Calu3 (cell line): ENCODE measurements around the gene CCN2. TPM values are rescaled to one million over a fixed set of nuclear protein-coding genes. Genes with fewer than 3 reads are reported as not detected.

ENCODE experiments used
- BruUV-seq: library from RNA; stranded (reverse); fragments of 400-500 nt; replicated peaks from 2 replicates; lab custom pipeline; 2021; lab: Mats Ljungman, UMichigan
- CTCF ChIA-PET: fragments of 300-600 bp; sonication (Branson Sonifier 250); formaldehyde crosslinking; loops from one replicate; lab custom pipeline; 2022; ENCODE audit warnings: antibody characterized with exemption; lab: Charles Lee
- DNase-seq: peaks from one replicate; pipeline ENCODE4 v3.0.0; 2022
- H3K27ac Mint-ChIP-seq: one replicate; pipeline ENCODE4 v1.8.0; 2022; ENCODE audit warnings: mixed read lengths; ENCODE audit not compliant: unreplicated experiment
- H3K27me3 Mint-ChIP-seq: one replicate; pipeline ENCODE4 v1.8.0; 2022; ENCODE audit warnings: mixed read lengths; ENCODE audit not compliant: unreplicated experiment
- H3K36me3 Mint-ChIP-seq: one replicate; pipeline ENCODE4 v1.8.0; 2022; ENCODE audit warnings: mild to moderate bottlenecking, moderate library complexity, mixed read lengths; ENCODE audit not compliant: insufficient read depth, unreplicated experiment
- H3K4me1 Mint-ChIP-seq: one replicate; pipeline ENCODE4 v1.8.0; 2022; ENCODE audit warnings: mild to moderate bottlenecking, low read depth, mixed read lengths; ENCODE audit not compliant: unreplicated experiment
- H3K4me3 Mint-ChIP-seq: one replicate; pipeline ENCODE4 v1.8.0; 2022; ENCODE audit warnings: mild to moderate bottlenecking, low read depth, moderate library complexity, mixed read lengths; ENCODE audit not compliant: unreplicated experiment
- H3K9me3 Mint-ChIP-seq: one replicate; pipeline ENCODE4 v1.8.0; 2022; ENCODE audit warnings: low read depth, mixed read lengths; ENCODE audit not compliant: unreplicated experiment
- intact Hi-C: fragments of 100-400 bp; cut with micrococcal nuclease; formaldehyde crosslinking; loops from one replicate; pipeline ENCODE4 v1.10.0; 2022; ENCODE audit not compliant: unreplicated experiment
- total RNA-seq: library from RNA; stranded (reverse); gene quantifications from 2 replicates; pipeline ENCODE4 v1.2.3, GENCODE V29; 2022
- TF ChIP-seq, protein P1 (sequence below): fragments of 200-600 bp; IDR thresholded peaks from one replicate; pipeline ENCODE4 v1.8.0; 2022; ENCODE audit warnings: antibody characterized with exemption; ENCODE audit not compliant: unreplicated experiment

The CCN2 gene
- total RNA-seq, 1 experiment from 2014 or later = 373 TPM

DNA sequence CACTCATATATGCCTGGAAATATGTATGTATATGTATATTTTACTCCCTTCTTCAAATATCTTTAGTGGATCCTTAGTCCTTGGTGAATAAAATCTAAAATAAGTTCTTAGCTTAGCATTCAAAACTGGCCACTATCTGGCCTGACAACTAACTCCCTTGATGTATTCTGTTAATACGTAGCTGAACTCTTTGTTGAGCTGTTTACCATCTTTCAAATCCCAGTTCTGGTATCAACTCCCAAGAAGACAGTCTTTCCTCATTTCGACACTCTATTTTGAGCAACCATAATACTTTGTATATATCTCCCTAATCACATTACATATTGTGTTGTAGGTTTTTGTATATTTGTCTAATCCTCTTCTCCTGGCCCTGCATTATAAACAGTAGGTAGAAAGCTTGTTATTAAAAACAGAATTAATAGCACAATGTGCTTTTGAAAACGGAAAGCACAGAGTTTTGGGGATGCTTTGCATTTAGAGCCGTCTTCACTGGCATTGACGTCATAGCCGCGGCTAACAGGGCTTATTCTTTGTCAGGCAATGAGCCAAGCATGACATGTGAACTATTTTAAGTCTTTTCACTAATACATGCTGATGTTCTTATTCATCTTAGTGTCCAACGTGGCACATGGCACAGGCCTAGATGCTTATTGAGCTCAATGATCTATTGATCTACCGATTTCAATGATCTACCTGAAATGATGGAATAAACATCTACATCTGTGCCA lies 47.2 kb upstream of the CCN2 start:
- no peaks in the 10 kb centered on the region for H3K27me3 Mint-ChIP-seq
- intact Hi-C loops = no loop called here
- no TSS peak for BruUV-seq
- H3K4me1 Mint-ChIP-seq = peaks cover 13% of the 10 kb centered on the region
- H3K36me3 Mint-ChIP-seq = no peaks in the 10 kb centered on the region
- no peak overlapping the region for H3K27ac Mint-ChIP-seq
- no peak overlapping the region for H3K4me3 Mint-ChIP-seq
- TF ChIP-seq, protein P1, sequence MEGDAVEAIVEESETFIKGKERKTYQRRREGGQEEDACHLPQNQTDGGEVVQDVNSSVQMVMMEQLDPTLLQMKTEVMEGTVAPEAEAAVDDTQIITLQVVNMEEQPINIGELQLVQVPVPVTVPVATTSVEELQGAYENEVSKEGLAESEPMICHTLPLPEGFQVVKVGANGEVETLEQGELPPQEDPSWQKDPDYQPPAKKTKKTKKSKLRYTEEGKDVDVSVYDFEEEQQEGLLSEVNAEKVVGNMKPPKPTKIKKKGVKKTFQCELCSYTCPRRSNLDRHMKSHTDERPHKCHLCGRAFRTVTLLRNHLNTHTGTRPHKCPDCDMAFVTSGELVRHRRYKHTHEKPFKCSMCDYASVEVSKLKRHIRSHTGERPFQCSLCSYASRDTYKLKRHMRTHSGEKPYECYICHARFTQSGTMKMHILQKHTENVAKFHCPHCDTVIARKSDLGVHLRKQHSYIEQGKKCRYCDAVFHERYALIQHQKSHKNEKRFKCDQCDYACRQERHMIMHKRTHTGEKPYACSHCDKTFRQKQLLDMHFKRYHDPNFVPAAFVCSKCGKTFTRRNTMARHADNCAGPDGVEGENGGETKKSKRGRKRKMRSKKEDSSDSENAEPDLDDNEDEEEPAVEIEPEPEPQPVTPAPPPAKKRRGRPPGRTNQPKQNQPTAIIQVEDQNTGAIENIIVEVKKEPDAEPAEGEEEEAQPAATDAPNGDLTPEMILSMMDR = no peak
- no peak for DNase-seq
- H3K9me3 Mint-ChIP-seq = peaks cover 2% of the 10 kb centered on the region
- CTCF ChIA-PET = interaction anchor here (1.5 kb wide), 1 partner anchor 9 kb away, joined by 4 read pairs; no protein-coding TSS in a partner anchor

DNA sequence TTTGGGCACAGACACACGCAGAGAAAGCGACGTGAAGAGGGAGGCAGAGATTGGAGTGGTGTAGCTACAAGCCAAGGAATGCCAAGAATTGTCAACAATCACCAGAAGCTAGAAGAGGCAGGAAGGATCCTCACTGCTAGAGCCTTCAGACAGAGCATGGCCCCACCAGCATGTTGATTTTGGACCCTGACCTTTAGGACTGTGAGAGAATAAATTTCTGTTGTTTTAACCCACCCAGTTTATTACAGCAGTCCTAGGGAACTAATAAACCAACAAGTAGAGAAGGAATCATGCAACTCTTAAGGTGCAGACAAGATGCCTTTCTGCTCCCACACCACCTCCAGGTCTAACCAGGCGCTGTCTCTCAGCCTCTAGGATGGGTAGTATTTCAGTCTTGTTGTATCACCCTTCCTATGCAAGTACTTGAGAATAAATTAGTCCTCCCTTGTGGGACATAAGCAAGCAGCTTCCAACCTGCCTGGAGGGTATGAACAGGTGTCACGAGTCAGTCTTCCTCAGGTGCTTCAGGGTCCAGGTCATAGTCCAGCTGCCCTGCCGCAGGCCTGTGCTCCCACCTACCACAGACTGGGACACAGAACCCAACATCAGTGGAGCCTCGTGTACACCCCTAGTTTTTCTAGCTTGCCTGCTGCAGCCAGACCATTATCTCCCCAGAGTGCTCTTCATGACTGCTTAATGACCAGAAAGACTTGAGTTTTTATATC lies 46.4 kb upstream of the CCN2 start:
- Mint-ChIP-seq H3K27ac (no peak overlapping the region), H3K4me1 (peaks cover 13% of the 10 kb centered on the region), H3K9me3 (peaks cover 2% of the 10 kb centered on the region), H3K4me3 (no peak overlapping the region), H3K27me3 (no peaks in the 10 kb centered on the region), H3K36me3 (no peaks in the 10 kb centered on the region)
- no TSS peak for BruUV-seq
- TF ChIP-seq, protein P1 = no peak
- DNase-seq = no peak
- CTCF ChIA-PET = interaction anchor here (1.5 kb wide), 1 partner anchor 10 kb away, joined by 4 read pairs; no protein-coding TSS in a partner anchor
- intact Hi-C loops = no loop called here

GRCh38 chr6:131995917-131996316 lies 44.7 kb upstream of the CCN2 start:
- H3K36me3 Mint-ChIP-seq = no peaks in the 10 kb centered on the region
- H3K27ac Mint-ChIP-seq = no peak overlapping the region
- TF ChIP-seq, protein P1 = no peak
- no peak overlapping the region for H3K4me3 Mint-ChIP-seq
- intact Hi-C loops = no loop called here
- no peaks in the 10 kb centered on the region for H3K27me3 Mint-ChIP-seq
- no peak for DNase-seq
- peaks cover 13% of the 10 kb centered on the region for H3K4me1 Mint-ChIP-seq
- H3K9me3 Mint-ChIP-seq = peaks cover 2% of the 10 kb centered on the region
- CTCF ChIA-PET = no interaction called here
- BruUV-seq = no TSS peak

DNA sequence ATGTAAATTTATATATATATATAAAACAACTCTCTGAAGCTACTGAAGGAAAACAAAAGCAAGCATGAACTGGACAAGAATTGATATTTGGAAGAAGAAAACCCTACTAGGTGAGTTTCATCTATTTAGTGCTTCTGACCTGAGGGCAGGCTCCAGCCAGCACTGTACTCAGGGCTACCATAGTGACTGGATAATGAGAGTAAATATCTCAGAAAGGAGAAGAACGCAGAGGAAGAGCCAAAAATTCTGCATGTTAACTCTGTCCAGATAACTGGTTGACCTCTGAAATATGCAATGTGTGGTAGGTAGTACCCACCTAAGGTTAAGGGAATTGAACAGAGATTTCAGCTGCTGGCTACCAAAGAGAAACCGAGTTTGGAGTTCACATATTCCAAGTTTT lies 41.4 kb upstream of the CCN2 start:
- H3K36me3 Mint-ChIP-seq = no peaks in the 10 kb centered on the region
- no peak overlapping the region for H3K27ac Mint-ChIP-seq
- peaks cover 2% of the 10 kb centered on the region for H3K9me3 Mint-ChIP-seq
- intact Hi-C loops = no loop called here
- BruUV-seq = no TSS peak
- H3K27me3 Mint-ChIP-seq = no peaks in the 10 kb centered on the region
- H3K4me3 Mint-ChIP-seq = no peak overlapping the region
- CTCF ChIA-PET = no interaction called here
- peaks cover 2% of the 10 kb centered on the region for H3K4me1 Mint-ChIP-seq
- TF ChIP-seq, protein P1 = no peak
- no peak for DNase-seq
